ENCODE data around the gene APOA5. TPM values are rescaled to one million over a fixed set of nuclear protein-coding genes. Genes with fewer than 3 reads are reported as not detected.
"Not testable (repeated sequence)": the region's sequence is repeated elsewhere in the genome, so short reads cannot be mapped to it uniquely, and the experiment has no call there.

APOA5 gene
- total RNA-seq, 1 experiment from 2014 or later: 0.11 TPM

DNA sequence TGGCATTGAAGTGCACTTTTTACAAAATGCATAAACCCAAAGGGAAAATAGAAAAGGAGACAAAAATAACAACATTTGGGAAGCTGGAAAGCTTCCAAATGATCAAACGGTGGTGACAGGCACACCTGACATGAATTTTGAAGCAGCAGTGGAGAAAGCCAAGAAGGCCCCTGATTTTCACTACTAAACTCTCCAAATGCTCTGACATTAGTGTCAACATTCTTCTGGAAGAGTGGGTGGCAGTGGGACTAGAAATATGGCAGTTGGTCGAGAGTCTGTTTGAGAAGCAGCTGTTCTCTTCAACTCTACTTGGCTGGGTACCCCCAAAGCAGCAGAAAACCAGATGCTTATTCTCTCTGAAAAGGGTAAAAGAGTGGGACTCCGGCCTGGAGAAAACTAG lies 12.3 kb upstream of the APOA5 start:
- no peak overlapping the region for H3K4me2 ChIP-seq (ENCODE audit: insufficient read depth, insufficient read length, low read length)
- H3K23ac ChIP-seq (ENCODE audit: insufficient read length, low read depth, low read length): no peak overlapping the region
- H3K18ac ChIP-seq (ENCODE audit: insufficient read length, low read depth, low read length): no peak overlapping the region
- TF ChIP-seq CTCF (conservative IDR thresholded peaks at IDR 0.05): no peak
- Mint-ChIP-seq H3K9me3 (no peaks in the 10 kb centered on the region; a peak in 1 of 5 replicates), H3K4me1 (no peaks in the 10 kb centered on the region), H3K27me3 (ENCODE audit: low read depth) (peaks cover 2% of the 10 kb centered on the region), H3K4me3 (no peak overlapping the region), H3K27ac (no peak overlapping the region), H3K36me3 (ENCODE audit: insufficient read depth in 1 of 3, low read depth in 3 of 3) (no peaks in the 10 kb centered on the region)
- no peaks in the 10 kb centered on the region for H3K9me3 ChIP-seq (ENCODE audit: control insufficient read depth, low read depth, low read length)
- no peak overlapping the region for H3K27ac ChIP-seq (ENCODE audit: insufficient read length, low read depth, low read length)
- no peaks in the 10 kb centered on the region for H3K79me2 ChIP-seq (ENCODE audit: insufficient read depth, low read length)
- no peaks in the 10 kb centered on the region for H3K4me1 ChIP-seq (ENCODE audit: insufficient read depth, low read length)
- H2AFZ ChIP-seq (ENCODE audit: low read length): no peak overlapping the region
- H2BK12ac ChIP-seq (ENCODE audit: insufficient read length, low read depth, low read length): no peak overlapping the region
- no CpG with 5 or more reads among the region's 3 CpGs for WGBS (ENCODE audit: extremely low coverage, insufficient read length, low lambda C conversion rate)
- H2BK120ac ChIP-seq (ENCODE audit: low read depth, low read length, poor library complexity, severe bottlenecking): no peak overlapping the region
- no peak overlapping the region for H4K5ac ChIP-seq (ENCODE audit: insufficient read length, low read depth, low read length)
- no peak overlapping the region for H2BK15ac ChIP-seq (ENCODE audit: low read depth, low read length)
- H2AK5ac ChIP-seq (ENCODE audit: insufficient read length, low read length): no peak overlapping the region
- no peak overlapping the region for H3K4ac ChIP-seq (ENCODE audit: low read depth, low read length)
- H2BK5ac ChIP-seq (ENCODE audit: insufficient read length, low read length): no peak overlapping the region
- H3K27me3 ChIP-seq (ENCODE audit: insufficient read depth, low read length): no peaks in the 10 kb centered on the region
- no peak overlapping the region for H3T11ph ChIP-seq (ENCODE audit: low read length)
- H2BK20ac ChIP-seq (ENCODE audit: low read depth, low read length, poor library complexity, severe bottlenecking): no peak overlapping the region
- no peak overlapping the region for H4K8ac ChIP-seq (replicated peaks; ENCODE audit: insufficient read length, low read depth, low read length)
- no peak overlapping the region for H3K9ac ChIP-seq (ENCODE audit: extremely low read depth, insufficient read length, low read length)
- no peak overlapping the region for H3K56ac ChIP-seq (ENCODE audit: insufficient read length, low read depth, low read length)
- no peaks in the 10 kb centered on the region for H3K23me2 ChIP-seq (ENCODE audit: insufficient read length, low read depth, low read length, poor library complexity, severe bottlenecking)
- no peak for DNase-seq
- H4K91ac ChIP-seq (ENCODE audit: insufficient read length, low read depth, low read length): no peak overlapping the region
- H4K20me1 ChIP-seq (ENCODE audit: control insufficient read depth, insufficient read depth, insufficient read length): no peaks in the 10 kb centered on the region
- H3K14ac ChIP-seq (ENCODE audit: insufficient read depth, low read length): no peak overlapping the region
- no peaks in the 10 kb centered on the region for H3K79me1 ChIP-seq (ENCODE audit: insufficient read depth, low read depth, low read length, poor library complexity, severe bottlenecking)

GRCh38 chr11:116801662-116802061 lies 10.0 kb upstream of the APOA5 start:
- not testable (repeated sequence) for H3K27me3 Mint-ChIP-seq (ENCODE audit: low read depth); H3K9me3 Mint-ChIP-seq; H3K23me2 ChIP-seq (ENCODE audit: insufficient read length, low read depth, low read length, poor library complexity, severe bottlenecking); H3K79me2 ChIP-seq (ENCODE audit: insufficient read depth, low read length); H3K79me1 ChIP-seq (ENCODE audit: insufficient read depth, low read depth, low read length, poor library complexity, severe bottlenecking); H3K27me3 ChIP-seq (ENCODE audit: insufficient read depth, low read length); DNase-seq; H2AFZ ChIP-seq (ENCODE audit: low read length); H3K9me3 ChIP-seq (ENCODE audit: control insufficient read depth, low read depth, low read length); H2BK15ac ChIP-seq (ENCODE audit: low read depth, low read length); H3K4ac ChIP-seq (ENCODE audit: low read depth, low read length); H3K18ac ChIP-seq (ENCODE audit: insufficient read length, low read depth, low read length); H2BK120ac ChIP-seq (ENCODE audit: low read depth, low read length, poor library complexity, severe bottlenecking); H3K14ac ChIP-seq (ENCODE audit: insufficient read depth, low read length); H4K5ac ChIP-seq (ENCODE audit: insufficient read length, low read depth, low read length); H3T11ph ChIP-seq (ENCODE audit: low read length); H2BK20ac ChIP-seq (ENCODE audit: low read depth, low read length, poor library complexity, severe bottlenecking); H3K4me3 Mint-ChIP-seq; H3K4me1 ChIP-seq (ENCODE audit: insufficient read depth, low read length); H3K27ac Mint-ChIP-seq; H2AK5ac ChIP-seq (ENCODE audit: insufficient read length, low read length); H3K56ac ChIP-seq (ENCODE audit: insufficient read length, low read depth, low read length); H4K8ac ChIP-seq (replicated peaks; ENCODE audit: insufficient read length, low read depth, low read length); H2BK12ac ChIP-seq (ENCODE audit: insufficient read length, low read depth, low read length); H3K4me2 ChIP-seq (ENCODE audit: insufficient read depth, insufficient read length, low read length); H3K4me1 Mint-ChIP-seq; H3K27ac ChIP-seq (ENCODE audit: insufficient read length, low read depth, low read length); H4K91ac ChIP-seq (ENCODE audit: insufficient read length, low read depth, low read length); H4K20me1 ChIP-seq (ENCODE audit: control insufficient read depth, insufficient read depth, insufficient read length); H3K23ac ChIP-seq (ENCODE audit: insufficient read length, low read depth, low read length); H2BK5ac ChIP-seq (ENCODE audit: insufficient read length, low read length); H3K9ac ChIP-seq (ENCODE audit: extremely low read depth, insufficient read length, low read length); H3K36me3 Mint-ChIP-seq (ENCODE audit: insufficient read depth in 1 of 3, low read depth in 3 of 3)

Data from H9 (cell line).